Measurements from ENCODE around the gene TP53BP1.
"Not testable (repeated sequence)": the region's sequence is repeated elsewhere in the genome, so short reads cannot be mapped to it uniquely, and the experiment has no call there.

TP53BP1 gene

DNA sequence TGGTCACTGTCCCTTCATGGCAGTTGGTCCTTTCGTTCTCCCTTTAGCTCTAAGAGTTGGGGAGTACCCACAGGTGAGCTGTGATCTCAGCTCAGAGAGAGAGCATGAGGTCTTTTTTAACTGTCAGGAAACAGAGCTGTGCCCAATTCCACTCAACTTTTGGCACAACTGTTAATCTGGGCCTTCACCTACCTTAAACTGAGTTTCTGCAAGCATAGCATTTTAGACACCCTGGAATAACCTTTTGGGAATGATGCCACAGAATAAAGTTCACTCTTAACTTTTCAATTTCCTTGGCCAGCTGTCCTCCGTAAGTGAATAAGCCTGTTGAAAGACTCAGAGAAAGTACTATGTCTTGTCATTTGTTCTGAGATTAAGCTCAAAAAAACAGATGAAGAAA, 86.1 kb downstream of the TP53BP1 start:
- no peak for DNase-seq

GRCh38 chr15:43406189-43406588, 86.8 kb downstream of the TP53BP1 start:
- DNase-seq = no peak

DNA sequence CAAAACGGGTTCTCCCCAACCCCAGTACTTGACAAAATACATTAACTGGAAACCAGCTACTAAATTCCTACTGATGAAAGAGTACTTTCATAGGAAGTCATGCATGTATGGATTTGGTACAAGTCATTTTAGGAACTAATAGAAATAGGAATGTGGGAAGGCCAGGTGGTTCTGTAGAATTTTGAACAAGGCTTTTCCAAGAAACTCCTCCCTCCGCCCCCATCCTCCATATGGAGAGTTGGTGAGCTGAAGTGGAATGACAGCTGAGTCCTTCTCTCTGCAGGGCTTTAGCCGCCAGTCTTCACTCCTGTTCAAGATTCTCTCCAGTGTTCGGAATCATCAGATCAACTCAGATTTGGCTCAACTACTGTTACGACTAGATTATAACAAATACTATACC, 88.8 kb downstream of the TP53BP1 start:
- DNase-seq = no peak

- no peak for DNase-seq
Observed at GRCh38 chr15:43403616-43404015, 89.3 kb downstream of the TP53BP1 start.

DNA sequence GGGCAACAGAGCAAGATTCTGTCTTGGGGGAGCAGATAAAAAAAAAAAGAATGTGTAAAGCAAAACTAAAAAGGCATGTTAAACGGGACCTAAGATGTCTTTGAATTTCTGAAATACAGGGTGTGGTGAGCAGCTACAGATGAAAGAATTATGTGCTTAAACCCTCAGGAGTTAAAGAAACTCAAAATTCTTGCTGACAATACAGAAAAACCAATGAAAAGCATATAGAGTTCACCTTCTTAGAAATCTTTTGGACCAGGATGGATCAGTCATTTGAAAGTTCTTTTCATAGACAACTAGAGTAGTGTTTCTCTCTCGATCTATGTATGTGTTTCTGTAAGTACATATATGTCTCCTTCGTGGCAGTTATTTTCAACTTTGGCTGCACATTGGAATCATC, 90.7 kb downstream of the TP53BP1 start:
- DNase-seq = no peak

DNA sequence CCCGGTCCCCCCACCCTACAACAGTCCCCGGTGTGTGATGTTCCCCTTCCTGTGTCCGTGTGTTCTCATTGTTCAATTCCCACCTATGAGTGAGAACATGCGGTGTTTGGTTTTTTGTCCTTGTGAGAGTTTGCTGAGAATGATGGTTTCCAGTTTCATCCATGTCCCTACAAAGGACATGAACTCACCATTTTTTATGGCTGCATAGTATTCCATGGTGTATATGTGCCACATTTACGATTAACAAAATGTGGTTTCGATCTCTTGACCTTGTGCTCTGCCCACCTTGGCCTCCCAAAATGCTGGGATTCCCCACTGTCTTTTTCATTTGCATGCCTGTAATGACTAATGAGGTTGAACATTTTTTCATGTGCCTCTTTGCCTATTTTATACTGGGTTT, 99.4 kb downstream of the TP53BP1 start:
- not testable (repeated sequence) for DNase-seq

DNA sequence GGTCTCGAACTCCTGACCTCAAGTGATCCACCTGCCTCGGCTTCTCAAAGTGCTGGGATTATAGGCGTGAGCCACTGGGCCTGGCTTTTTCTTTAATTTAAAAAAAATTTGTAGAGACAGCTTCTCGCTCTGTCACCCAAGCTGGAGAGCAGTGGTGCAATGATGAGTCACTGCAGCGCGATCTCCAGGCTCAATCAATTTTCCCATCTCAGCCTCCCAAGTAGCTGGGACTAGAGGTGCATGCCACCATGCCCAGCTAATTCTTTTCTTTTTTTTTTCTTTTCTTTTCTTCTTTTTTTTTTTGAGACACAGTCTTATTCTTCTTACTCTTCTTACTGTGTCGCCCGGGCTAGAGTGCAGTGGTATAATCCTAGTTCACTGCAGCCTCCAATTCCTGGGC, 102.2 kb downstream of the TP53BP1 start:
- no peak for DNase-seq

DNA sequence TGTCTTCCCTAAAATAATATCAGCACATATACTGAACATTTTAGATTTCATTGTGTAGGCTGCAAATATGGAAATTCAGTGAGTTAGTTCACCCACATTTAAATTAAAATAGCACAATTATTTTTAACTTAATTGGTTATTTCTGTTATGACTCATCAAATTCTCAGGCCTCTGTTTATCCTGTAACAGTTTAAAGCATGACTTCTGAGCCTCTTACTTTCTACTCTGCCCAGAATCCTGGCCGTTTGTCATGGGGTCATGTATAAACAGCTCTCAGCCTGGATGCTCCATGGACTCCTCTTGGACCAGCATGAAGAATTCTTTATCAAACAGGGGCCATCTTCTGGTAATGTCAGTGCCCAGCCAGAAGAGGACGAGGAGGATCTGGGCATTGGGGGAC, 109.9 kb downstream of the TP53BP1 start:
- DNase-seq = no peak

DNA sequence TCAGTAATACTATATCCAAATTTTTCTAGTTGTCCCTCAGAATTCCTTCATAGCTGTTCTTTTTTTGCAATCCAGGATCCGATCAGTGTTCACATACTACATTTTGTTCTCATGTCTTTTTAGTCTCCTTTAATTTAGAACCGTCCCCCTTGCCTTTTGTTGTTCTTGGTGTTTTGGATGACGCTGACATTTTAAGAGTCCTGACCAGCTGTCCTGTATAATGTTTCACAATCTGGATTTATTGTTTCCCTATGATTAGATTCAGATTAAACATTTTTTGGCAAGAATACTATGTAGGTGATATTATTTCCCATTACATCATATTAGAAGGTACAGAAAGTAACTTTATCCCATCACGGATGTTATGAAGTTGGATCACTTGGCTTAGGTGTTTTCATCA, 110.6 kb downstream of the TP53BP1 start:
- no peak for DNase-seq

DNA sequence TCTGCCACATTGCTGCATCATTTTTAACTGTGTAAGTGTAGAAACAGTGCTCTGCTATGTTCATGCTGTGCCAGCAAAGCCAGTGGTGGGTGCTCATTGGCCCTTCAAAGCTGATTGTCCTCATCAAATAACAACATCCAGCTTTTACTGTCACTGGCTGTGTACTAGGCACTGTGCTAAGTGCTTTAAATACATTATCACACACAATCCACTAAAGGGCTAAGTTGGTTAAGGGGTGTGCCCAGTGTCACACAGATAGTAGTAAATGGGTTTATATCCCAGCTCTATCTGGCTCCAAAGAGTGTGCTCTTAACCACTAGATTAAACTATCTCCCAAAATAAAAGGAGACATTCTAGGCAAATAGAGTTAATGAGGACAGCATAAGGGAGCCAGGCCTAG, 114.4 kb downstream of the TP53BP1 start:
- DNase-seq = no peak

DNA sequence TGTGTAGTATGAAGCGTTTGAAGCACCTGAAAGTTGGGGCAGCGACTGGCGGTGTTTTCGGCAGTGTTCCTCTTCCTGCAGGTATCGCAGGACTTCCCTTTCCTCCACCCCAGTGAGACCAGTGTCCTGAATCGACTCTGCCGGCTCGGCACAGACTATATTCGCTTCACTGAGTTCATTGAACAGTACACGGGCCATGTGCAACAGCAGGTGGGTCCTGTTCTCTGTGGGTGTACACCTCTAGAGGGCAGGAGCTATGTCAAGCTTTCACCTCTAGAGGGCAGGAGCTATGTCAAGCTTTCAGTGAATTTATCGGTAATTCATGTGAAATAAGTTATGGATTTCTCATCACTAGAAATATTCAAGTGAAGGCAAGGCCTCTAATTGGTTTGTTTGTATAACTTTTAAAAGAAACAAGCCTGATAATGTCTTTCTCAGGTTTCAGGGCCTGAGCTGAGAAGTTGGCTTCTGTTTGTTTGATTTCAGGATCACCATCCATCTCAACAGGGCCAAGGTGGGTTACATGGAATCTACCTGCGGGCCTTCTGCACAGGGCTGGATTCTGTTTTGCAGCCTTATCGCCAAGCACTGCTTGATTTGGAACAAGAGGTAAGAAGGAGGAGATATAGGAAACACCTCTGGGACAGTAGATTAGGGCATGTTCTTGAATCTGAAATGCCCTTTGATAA, 116.8 kb downstream of the TP53BP1 start:
- no peak for DNase-seq

- peak; percentile 48 for DNase-seq
Observed at GRCh38 chr15:43370975-43371974, 121.7 kb downstream of the TP53BP1 start, which contains the start of the genes TUBGCP4 and ZSCAN29. TUBGCP4 (plus strand) TSS chr15:43371101; CDS start chr15:43371355, 254 bp downstream. ZSCAN29 (minus strand) TSS chr15:43371043; CDS start chr15:43369913, 1,130 bp downstream.

DNA sequence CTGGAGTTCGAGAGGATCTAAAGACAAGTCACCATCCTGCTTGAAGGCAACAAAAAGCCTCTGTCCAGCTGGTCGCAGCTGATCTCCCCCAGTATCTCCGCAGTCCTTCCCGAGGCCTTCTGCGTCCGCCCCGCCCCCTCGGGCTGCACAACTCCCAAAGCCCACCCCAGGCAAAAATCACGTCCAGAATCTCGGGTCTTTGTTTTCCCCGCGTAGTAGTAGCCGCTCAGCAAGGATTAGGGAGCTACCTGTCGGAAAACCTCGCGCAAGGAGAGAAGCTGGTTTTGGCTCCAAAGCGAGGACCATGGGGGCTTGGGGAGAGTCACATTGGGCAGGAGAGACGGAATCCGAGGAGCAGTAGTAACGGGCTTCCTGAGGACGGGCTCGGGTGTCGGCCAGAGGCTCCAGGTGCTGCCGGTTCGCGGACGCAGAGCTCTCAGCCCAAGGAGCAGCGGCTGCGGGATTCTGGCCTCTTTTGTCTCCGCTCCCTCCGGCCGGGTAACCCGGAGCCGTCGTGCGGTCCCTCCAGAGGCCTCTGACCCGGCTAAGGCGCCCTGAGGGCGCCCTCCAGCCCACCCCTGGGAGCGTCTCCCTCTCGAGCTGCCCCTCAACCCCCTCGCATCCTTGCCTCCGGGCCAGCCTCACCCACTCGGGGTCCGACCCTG, 122.5 kb downstream of the TP53BP1 start:
- no peak for DNase-seq

GRCh38 chr15:43361313-43361903, 131.5 kb downstream of the TP53BP1 start:
- no peak for DNase-seq

GRCh38 chr15:43360821-43361220, 132.1 kb downstream of the TP53BP1 start:
- no peak for DNase-seq

All from NCI-H1436 treated with DMSO at 0.1 percent for 48 hours (cell line).